Lung (tissue), 12 donors: ENCODE results near the gene CRTAP. TPM values are rescaled to one million over a fixed set of nuclear protein-coding genes. Genes with fewer than 3 reads are reported as not detected.
A peak's percentile ranks its signal among the peaks of the same experiment; 100 is the strongest.

ENCODE experiments used
- ATAC-seq: fragments of 200-7000 bp; cut with Tn5 transposase; one replicate; pipeline ENCODE4 v1.9.1; 2020; ENCODE audit warnings: moderate number of reproducible peaks; ENCODE audit not compliant: insufficient read depth, low FRiP score
- DNase-seq, 3 donors: peaks; one replicate each; pipeline ENCODE4 v3.0.0-alpha.2; 2013 to 2017
- H3K27ac ChIP-seq, 2 donors: one replicate each; pipeline ENCODE4 v1.5.1; 2013; ENCODE audit warnings: mild to moderate bottlenecking in 2 of 2, moderate library complexity in 2 of 2, control low read depth in 1 of 2, inconsistent platforms in 1 of 2, low read depth in 1 of 2, low read length in 1 of 2
- H3K27me3 ChIP-seq, 3 donors: one replicate each; pipeline ENCODE4 v1.5.1; 2013; ENCODE audit warnings: low read length in 2 of 3; ENCODE audit not compliant: control insufficient read depth in 3 of 3, insufficient read depth in 3 of 3
- H3K36me3 ChIP-seq, 4 donors: one replicate each; pipeline ENCODE4 v1.5.1; 2013; ENCODE audit warnings: low read length in 4 of 4, mild to moderate bottlenecking in 1 of 4, moderate library complexity in 1 of 4; ENCODE audit not compliant: control insufficient read depth in 4 of 4, insufficient read depth in 4 of 4
- H3K4me1 ChIP-seq, 5 donors: one replicate each; pipeline ENCODE4 v1.5.1; 2013; ENCODE audit warnings: low read length in 5 of 5, mild to moderate bottlenecking in 2 of 5, moderate library complexity in 1 of 5; ENCODE audit not compliant: control insufficient read depth in 5 of 5, insufficient read depth in 5 of 5
- H3K4me3 ChIP-seq: one replicate; pipeline ENCODE4 v1.5.1; 2013; ENCODE audit warnings: mild to moderate bottlenecking, control low read depth, moderate library complexity
- H3K9ac ChIP-seq, 2 donors: one replicate each; pipeline ENCODE4 v1.5.1; 2013; ENCODE audit warnings: low read length in 2 of 2, control low read depth in 1 of 2; ENCODE audit not compliant: insufficient read depth in 1 of 2
- H3K9me3 ChIP-seq, 4 donors: one replicate each; pipeline ENCODE4 v1.5.1; 2013; ENCODE audit warnings: low read length in 3 of 4, mild to moderate bottlenecking in 1 of 4, moderate library complexity in 1 of 4; ENCODE audit not compliant: control insufficient read depth in 4 of 4, insufficient read depth in 3 of 4
- WGBS, 2 donors: extraction: QIAGEN DNeasy Blood & Tissue Kit; methylation state at CpG; one replicate each; pipeline ENCODE4 v1.1.7; 2013; 5-methylcytosine and 5-hydroxymethylcytosine counted together
- polyA plus RNA-seq, 2 donors: library from polyadenylated mRNA; stranded (reverse); fragments of 200-250 nt; gene quantifications; one replicate each; pipeline ENCODE4 v1.2.1, GENCODE V29; 2013
- total RNA-seq, 2 donors: library from RNA; depleted of rRNA in 1 of 2; stranded (reverse); fragments of >200 nt in 1 of 2; gene quantifications; one replicate each; pipeline ENCODE4 v1.2.1, GENCODE V29; 2014 to 2021
- TF ChIP-seq, protein P1 (sequence below): IDR thresholded peaks from 2 replicates; pipeline ENCODE4 v1.5.1; 2012; ENCODE audit warnings: mild to moderate bottlenecking; ENCODE audit errors: control extremely low read depth, extremely low read depth
- donor health status: control.
- donor health status: control.
- donor health status: Bipolar disorder and iron deficiency.
- donor health status: healthy.
- donor health status: DM: yes; HTN: yes; CAD: no.

The CRTAP gene
- total and polyA plus RNA-seq, 4 donors = 78.4 to 233 (median 143) TPM

DNA sequence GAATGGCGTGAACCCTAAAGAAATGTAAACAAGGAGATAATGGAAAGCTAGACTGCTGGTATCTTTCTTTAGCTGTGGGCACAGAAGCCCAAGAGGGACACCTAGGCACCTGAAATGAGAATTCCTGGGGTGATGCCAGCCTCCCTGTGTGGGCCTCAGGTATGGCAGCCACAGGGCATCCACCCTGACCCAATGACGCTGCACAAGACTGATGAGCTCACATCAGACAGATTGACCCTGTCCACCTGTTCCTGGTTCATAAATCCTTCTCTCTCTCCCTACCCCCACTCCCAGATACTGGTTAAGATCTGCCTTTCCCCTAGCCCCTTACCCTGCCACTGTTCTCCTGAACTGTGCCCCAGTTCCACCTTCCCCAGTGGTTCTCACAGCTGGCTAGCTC is 18.4 kb upstream of the CRTAP start:
- Histone ChIP-seq H3K27ac (peak overlapping the region in 1 of 2 donors; percentile 7), H3K9me3 (no peaks in the 10 kb centered on the region), H3K4me3 (no peak overlapping the region), H3K4me1 (peaks cover 0 to 8% (median 5%) of the 10 kb centered on the region in 5 donors), H3K9ac (peak overlapping the region in 1 of 2 donors; percentile 14), H3K27me3 (no peaks in the 10 kb centered on the region), H3K36me3 (peaks cover 0 to 21% (median 12%) of the 10 kb centered on the region in 4 donors)
- 96% methylated on average over 2 of the region's 2 CpGs for WGBS, 2 donors
- no peak for ATAC-seq
- no peak for DNase-seq
- TF ChIP-seq, protein P1, sequence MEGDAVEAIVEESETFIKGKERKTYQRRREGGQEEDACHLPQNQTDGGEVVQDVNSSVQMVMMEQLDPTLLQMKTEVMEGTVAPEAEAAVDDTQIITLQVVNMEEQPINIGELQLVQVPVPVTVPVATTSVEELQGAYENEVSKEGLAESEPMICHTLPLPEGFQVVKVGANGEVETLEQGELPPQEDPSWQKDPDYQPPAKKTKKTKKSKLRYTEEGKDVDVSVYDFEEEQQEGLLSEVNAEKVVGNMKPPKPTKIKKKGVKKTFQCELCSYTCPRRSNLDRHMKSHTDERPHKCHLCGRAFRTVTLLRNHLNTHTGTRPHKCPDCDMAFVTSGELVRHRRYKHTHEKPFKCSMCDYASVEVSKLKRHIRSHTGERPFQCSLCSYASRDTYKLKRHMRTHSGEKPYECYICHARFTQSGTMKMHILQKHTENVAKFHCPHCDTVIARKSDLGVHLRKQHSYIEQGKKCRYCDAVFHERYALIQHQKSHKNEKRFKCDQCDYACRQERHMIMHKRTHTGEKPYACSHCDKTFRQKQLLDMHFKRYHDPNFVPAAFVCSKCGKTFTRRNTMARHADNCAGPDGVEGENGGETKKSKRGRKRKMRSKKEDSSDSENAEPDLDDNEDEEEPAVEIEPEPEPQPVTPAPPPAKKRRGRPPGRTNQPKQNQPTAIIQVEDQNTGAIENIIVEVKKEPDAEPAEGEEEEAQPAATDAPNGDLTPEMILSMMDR = no peak

DNA sequence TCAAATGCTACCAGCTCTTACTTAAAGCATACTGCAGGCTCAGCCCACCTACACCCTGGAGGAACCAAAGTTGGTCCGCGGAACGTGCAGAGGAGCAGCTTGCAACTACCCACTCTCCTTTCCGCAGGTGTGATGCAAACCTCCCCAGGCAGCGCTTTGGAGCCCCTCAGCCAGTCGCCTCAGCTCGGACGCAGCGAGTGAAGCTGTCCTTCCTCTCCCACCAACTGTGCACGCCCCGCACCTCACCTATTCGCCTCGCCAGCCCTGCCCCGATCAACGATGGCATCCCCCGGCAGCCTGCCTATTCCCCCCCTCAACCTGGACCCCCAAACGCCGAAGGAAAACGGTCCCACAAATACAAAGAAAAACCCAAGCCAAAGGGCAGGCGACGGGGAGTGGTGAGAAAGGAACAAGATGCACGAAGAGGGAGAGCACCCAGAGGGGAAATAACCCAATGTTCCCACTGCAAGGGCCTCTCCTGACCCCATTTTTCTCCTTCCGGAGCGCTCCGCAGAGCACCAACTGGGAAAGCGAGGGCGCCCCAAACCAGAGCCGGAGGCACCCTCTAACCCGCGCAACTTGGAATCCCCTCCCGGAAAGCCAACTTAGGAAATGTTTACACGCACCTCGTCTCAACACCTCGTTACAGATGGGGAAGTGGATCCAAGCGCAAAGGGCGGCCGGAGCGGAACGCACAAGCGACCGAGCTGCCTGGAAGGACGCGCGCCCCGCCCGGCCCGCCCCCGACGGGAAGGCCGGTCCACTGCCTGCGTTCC is 17.5 kb upstream of the CRTAP start:
- Histone ChIP-seq H3K36me3 (peaks cover 0 to 19% (median 10%) of the 10 kb centered on the region in 4 donors), H3K9me3 (no peaks in the 10 kb centered on the region), H3K9ac (peak overlapping the region; percentile 57 to 61), H3K27me3 (no peaks in the 10 kb centered on the region), H3K4me1 (peaks cover 0 to 8% (median 5%) of the 10 kb centered on the region in 5 donors), H3K4me3 (peak overlapping the region; percentile 84), H3K27ac (peak overlapping the region; percentile 98 to 99)
- 1% methylated on average over 44 to 51 of the region's 51 CpGs for WGBS, 2 donors
- TF ChIP-seq, protein P1 = no peak
- ATAC-seq = peak; percentile 59
- DNase-seq = peak; percentile 69 to 79 (median 77)

DNA sequence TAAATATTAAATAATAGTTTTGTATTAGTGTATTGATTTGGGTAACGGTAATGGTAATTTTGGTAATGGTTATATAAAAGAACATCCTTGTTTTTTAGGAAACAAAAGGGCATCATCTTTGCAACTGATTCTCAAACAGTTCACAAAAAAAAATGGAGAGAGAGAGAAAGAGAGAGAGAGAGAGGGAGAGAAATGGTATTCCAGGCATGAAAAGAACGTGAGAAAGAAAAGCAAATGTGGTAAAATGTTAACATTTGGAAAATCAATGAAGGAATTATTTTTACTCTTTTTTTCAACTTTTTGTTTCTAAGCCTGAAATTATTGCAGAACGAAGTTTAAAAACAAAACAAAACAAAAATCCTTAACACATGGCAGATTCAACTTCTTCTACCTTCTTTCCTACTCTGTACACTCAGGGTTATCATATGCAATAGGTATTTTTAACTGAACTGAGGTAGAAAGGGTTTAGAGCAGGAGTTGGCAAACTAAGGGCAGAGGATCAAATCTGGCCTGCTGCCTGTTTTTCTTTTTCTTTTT is 14.6 kb upstream of the CRTAP start:
- H3K9me3 ChIP-seq = no peaks in the 10 kb centered on the region
- H3K4me3 ChIP-seq = no peak overlapping the region
- H3K36me3 ChIP-seq = peaks cover 0 to 2% (median 0%) of the 10 kb centered on the region in 4 donors
- WGBS, 2 donors = 75 to 92% methylated on average over 3 of the region's 3 CpGs
- no peak overlapping the region for H3K9ac ChIP-seq
- ATAC-seq (no peak), DNase-seq (no peak)
- no peak overlapping the region for H3K27ac ChIP-seq
- peaks cover 0 to 8% (median 4%) of the 10 kb centered on the region in 5 donors for H3K4me1 ChIP-seq
- H3K27me3 ChIP-seq = no peaks in the 10 kb centered on the region
- TF ChIP-seq, protein P1 = no peak
